ENCODE data around the gene EHD4. TPM values are rescaled to one million over a fixed set of nuclear protein-coding genes. Genes with fewer than 3 reads are reported as not detected.

Gene EHD4
- total RNA-seq, 1 donor from 2014 or later, result 42.6 TPM

GRCh38 chr15:41881920-41882688 lies 90.3 kb downstream of the EHD4 start:
- H3K4me1 Mint-ChIP-seq, result peaks cover 11% of the 10 kb centered on the region
- ChIA-PET POLR2A (interaction anchor here (0.8 kb wide), 1 partner anchor 10 kb away, joined by 3 read pairs; no protein-coding TSS in a partner anchor), CTCF (interaction anchor here (0.5 kb wide), 1 partner anchor 172 kb away, joined by 3 read pairs; no protein-coding TSS in a partner anchor)
- intact Hi-C loops (cut with micrococcal nuclease), result no loop called here
- peaks cover 16% of the 10 kb centered on the region for H3K27me3 Mint-ChIP-seq
- H3K27ac Mint-ChIP-seq, result no peak overlapping the region
- H3K36me3 Mint-ChIP-seq (ENCODE audit: low read depth), result no peaks in the 10 kb centered on the region
- TF ChIP-seq CTCF (IDR thresholded peaks at IDR 0.05), result no peak
- H3K9me3 Mint-ChIP-seq, result no peaks in the 10 kb centered on the region
- DNase-seq, result no peak
- ATAC-seq (ENCODE audit: low read depth), result no peak
- H3K4me3 Mint-ChIP-seq, result no peak overlapping the region

GRCh38 chr15:41881550-41881919 lies 90.8 kb downstream of the EHD4 start:
- Mint-ChIP-seq H3K36me3 (ENCODE audit: low read depth) (no peaks in the 10 kb centered on the region), H3K4me1 (peaks cover 11% of the 10 kb centered on the region), H3K27ac (no peak overlapping the region), H3K4me3 (no peak overlapping the region), H3K27me3 (peaks cover 16% of the 10 kb centered on the region), H3K9me3 (no peaks in the 10 kb centered on the region)
- ChIA-PET CTCF (no interaction called here), POLR2A (interaction anchor here (0.8 kb wide), 1 partner anchor 11 kb away, joined by 3 read pairs; no protein-coding TSS in a partner anchor)
- DNase-seq (no peak), ATAC-seq (ENCODE audit: low read depth) (no peak)
- no peak for TF ChIP-seq CTCF (IDR thresholded peaks at IDR 0.05)
- intact Hi-C loops (cut with micrococcal nuclease), result no loop called here

GRCh38 chr15:41881086-41881485 lies 91.3 kb downstream of the EHD4 start:
- ATAC-seq (ENCODE audit: low read depth) (no peak), DNase-seq (no peak)
- Mint-ChIP-seq H3K4me3 (peak overlapping the region; percentile 20), H3K4me1 (peaks cover 15% of the 10 kb centered on the region), H3K9me3 (no peaks in the 10 kb centered on the region), H3K36me3 (ENCODE audit: low read depth) (no peaks in the 10 kb centered on the region), H3K27ac (no peak overlapping the region), H3K27me3 (peaks cover 16% of the 10 kb centered on the region)
- TF ChIP-seq CTCF (IDR thresholded peaks at IDR 0.05), result no peak
- CTCF ChIA-PET, result no interaction called here
- POLR2A ChIA-PET, result interaction anchor here (0.8 kb wide), 1 partner anchor 11 kb away, joined by 3 read pairs; no protein-coding TSS in a partner anchor
- intact Hi-C loops (cut with micrococcal nuclease), result no loop called here

- no peak overlapping the region for H3K4me3 Mint-ChIP-seq
- no peak for ATAC-seq (ENCODE audit: low read depth)
- peaks cover 17% of the 10 kb centered on the region for H3K27me3 Mint-ChIP-seq
- H3K36me3 Mint-ChIP-seq (ENCODE audit: low read depth), result no peaks in the 10 kb centered on the region
- no peaks in the 10 kb centered on the region for H3K9me3 Mint-ChIP-seq
- CTCF ChIA-PET, result no interaction called here
- no peak for DNase-seq
- H3K27ac Mint-ChIP-seq, result no peak overlapping the region
- no peak for TF ChIP-seq CTCF (IDR thresholded peaks at IDR 0.05)
- POLR2A ChIA-PET, result no interaction called here
- peaks cover 22% of the 10 kb centered on the region for H3K4me1 Mint-ChIP-seq
- intact Hi-C loops (cut with micrococcal nuclease), result no loop called here
Measured at GRCh38 chr15:41880156-41880877, 92.0 kb downstream of the EHD4 start.

GRCh38 chr15:41879321-41879845 lies 93.0 kb downstream of the EHD4 start:
- CTCF ChIA-PET, result no interaction called here
- H3K27ac Mint-ChIP-seq, result no peak overlapping the region

More at GRCh38 chr15:41879321-41879845, 93.0 kb downstream of the EHD4 start:
- Mint-ChIP-seq H3K27me3 (peaks cover 19% of the 10 kb centered on the region), H3K36me3 (ENCODE audit: low read depth) (no peaks in the 10 kb centered on the region), H3K4me3 (no peak overlapping the region), H3K4me1 (peaks cover 22% of the 10 kb centered on the region), H3K9me3 (no peaks in the 10 kb centered on the region)
- no peak for ATAC-seq (ENCODE audit: low read depth)
- POLR2A ChIA-PET, result no interaction called here
- TF ChIP-seq CTCF (IDR thresholded peaks at IDR 0.05), result no peak
- intact Hi-C loops (cut with micrococcal nuclease), result no loop called here
- no peak for DNase-seq
